Keratinocyte (primary cell): ENCODE data around the gene RPL27A. TPM values are rescaled to one million over a fixed set of nuclear protein-coding genes. Genes with fewer than 3 reads are reported as not detected.

Experiments
- DNase-seq: peaks from one replicate; pipeline ENCODE4 v3.0.0-alpha.2; 2011; ENCODE audit warnings: low read depth, missing footprints, low spot score
- FAIRE-seq: peaks from 2 replicates; lab custom pipeline; 2011; peaks lifted over from hg19 to GRCh38; lab: Jason Lieb, UNC
- H2AFZ ChIP-seq: 2 replicates; pipeline ENCODE4 v1.6.0; 2012; ENCODE audit warnings: low read length, control low read depth, inconsistent platforms; ENCODE audit not compliant: control insufficient read depth
- H3K27ac ChIP-seq: 2 replicates; pipeline ENCODE4 v1.5.1; 2011; ENCODE audit warnings: low read length; ENCODE audit not compliant: control insufficient read depth, insufficient read depth
- H3K27me3 ChIP-seq: 3 replicates; pipeline ENCODE4 v1.6.0; 2011; ENCODE audit warnings: low read length; ENCODE audit not compliant: control insufficient read depth, insufficient read depth; ENCODE audit errors: extremely low read depth
- H3K36me3 ChIP-seq, 2 experiments: 2 replicates in 1 of 2; 3 replicates in 1 of 2; pipeline ENCODE4 v1.5.1; 2011; ENCODE audit warnings: low read length in 2 of 2, mild to moderate bottlenecking in 1 of 2; ENCODE audit not compliant: control insufficient read depth in 2 of 2, insufficient read depth in 2 of 2; ENCODE audit errors: extremely low read depth in 1 of 2
- H3K4me1 ChIP-seq: 3 replicates; pipeline ENCODE4 v1.5.1; 2011; ENCODE audit warnings: low read length; ENCODE audit not compliant: control insufficient read depth, insufficient read depth; ENCODE audit errors: extremely low read depth
- H3K4me2 ChIP-seq: 3 replicates; pipeline ENCODE4 v1.6.0; 2011; ENCODE audit warnings: low read depth, low read length; ENCODE audit not compliant: control insufficient read depth, insufficient read depth; ENCODE audit errors: extremely low read depth
- H3K4me3 ChIP-seq, 3 experiments: fragments of 200-600 bp in 1 of 3; sonication (generic) in 1 of 3; 2 replicates in 2 of 3; 3 replicates in 1 of 3; pipeline ENCODE4 v1.5.1; 2011 to 2016; ENCODE audit warnings: low read length in 3 of 3, mild to moderate bottlenecking in 3 of 3, control low read depth in 2 of 3, inconsistent platforms in 1 of 3, low read depth in 1 of 3, mixed read lengths in 1 of 3, mixed run types in 1 of 3, moderate library complexity in 1 of 3; ENCODE audit not compliant: control insufficient read depth in 2 of 3, insufficient read depth in 2 of 3; ENCODE audit errors: extremely low read depth in 1 of 3
- H3K79me2 ChIP-seq: 2 replicates; pipeline ENCODE4 v1.6.0; 2012; ENCODE audit warnings: low read length; ENCODE audit not compliant: control insufficient read depth, insufficient read depth
- H3K9ac ChIP-seq: 3 replicates; pipeline ENCODE4 v1.6.0; 2011; ENCODE audit warnings: low read length; ENCODE audit not compliant: control insufficient read depth, insufficient read depth; ENCODE audit errors: extremely low read depth
- H3K9me1 ChIP-seq: 3 replicates; pipeline ENCODE4 v1.6.0; 2011; ENCODE audit warnings: low read length; ENCODE audit not compliant: control insufficient read depth, insufficient read depth; ENCODE audit errors: extremely low read depth
- H3K9me3 ChIP-seq: 2 replicates; pipeline ENCODE4 v1.5.1; 2012; ENCODE audit warnings: low read depth, low read length; ENCODE audit not compliant: control insufficient read depth
- H4K20me1 ChIP-seq: 3 replicates; pipeline ENCODE4 v1.6.0; 2011; ENCODE audit warnings: low read length; ENCODE audit not compliant: control insufficient read depth, insufficient read depth; ENCODE audit errors: extremely low read depth
- CTCF ChIP-seq, 3 experiments: IDR thresholded peaks in 1 of 3; conservative IDR thresholded peaks in 1 of 3; optimal IDR thresholded peaks in 1 of 3; 2 replicates in 2 of 3; 3 replicates in 1 of 3; pipeline versions ENCODE3 to v1.5.1; 2011; ENCODE audit warnings: low read length in 3 of 3, mild to moderate bottlenecking in 3 of 3, moderate library complexity in 2 of 3, control low read depth in 1 of 3, inconsistent platforms in 1 of 3; ENCODE audit not compliant: insufficient read depth in 2 of 3; ENCODE audit errors: extremely low read depth in 1 of 3
- EZH2 ChIP-seq: IDR thresholded peaks from one replicate; pipeline ENCODE4 v1.6.1; 2012; ENCODE audit warnings: inconsistent platforms, mild to moderate bottlenecking, low read length, moderate library complexity
- dilution Hi-C: fragments of 300-500 bp; cut with MboI; formaldehyde crosslinking; loops from one replicate; pipeline ENCODE4 v1.7.0; 2020; ENCODE audit warnings: low sequenced_read_pairs; ENCODE audit not compliant: extremely low pct_ligation_motif_present
- polyA plus RNA-seq, 5 experiments: library from polyadenylated mRNA; depleted of rRNA in 3 of 5; stranded (reverse) in 3 of 5; stranded (forward) in 1 of 5; unstranded in 1 of 5; fragments of >200 nt; gene quantifications; 1 replicate in 1 of 5; 2 replicates in 3 of 5; 3 replicates in 1 of 5; pipeline versions ENCODE4 v1.2.1 to v1.2.3, GENCODE V29; 2011 to 2012; ENCODE audit warnings: missing spikeins in 2 of 5, low read depth in 1 of 5, low replicate concordance in 1 of 5

RPL27A gene
- polyA plus RNA-seq, 1 donor (not counting 4 experiments of a cell fraction or from before 2014, with no cell fraction given) = 1,483 TPM

GRCh38 chr11:8693555-8693954 is 11.0 kb downstream of the RPL27A start:
- no peaks in the 10 kb centered on the region for H4K20me1 ChIP-seq
- TF ChIP-seq EZH2 = no peak
- no peak for TF ChIP-seq CTCF (optimal IDR thresholded peaks at IDR 0.05 in 1 of 3, IDR thresholded peaks at IDR 0.05 in 1 of 3, conservative IDR thresholded peaks at IDR 0.05 in 1 of 3; ENCODE audit: extremely low read depth in 1 of 3, insufficient read depth in 2 of 3, low read length in 3 of 3)
- no peak overlapping the region for H3K9ac ChIP-seq
- dilution Hi-C loops = no loop called here
- H3K79me2 ChIP-seq = peaks cover 6% of the 10 kb centered on the region
- FAIRE-seq = no peak
- no peaks in the 10 kb centered on the region for H3K9me3 ChIP-seq
- H3K36me3 ChIP-seq = peaks cover 38 to 48% of the 10 kb centered on the region in 2 experiments
- no peak overlapping the region for H2AFZ ChIP-seq
- H3K4me2 ChIP-seq = no peak overlapping the region
- H3K9me1 ChIP-seq = no peaks in the 10 kb centered on the region
- no peak overlapping the region for H3K4me3 ChIP-seq
- peaks cover 22% of the 10 kb centered on the region for H3K4me1 ChIP-seq
- H3K27ac ChIP-seq = no peak overlapping the region
- no peak for DNase-seq
- H3K27me3 ChIP-seq = no peaks in the 10 kb centered on the region

GRCh38 chr11:8694137-8694536 is 11.5 kb downstream of the RPL27A start:
- no peak for FAIRE-seq
- TF ChIP-seq CTCF (optimal IDR thresholded peaks at IDR 0.05 in 1 of 3, IDR thresholded peaks at IDR 0.05 in 1 of 3, conservative IDR thresholded peaks at IDR 0.05 in 1 of 3; ENCODE audit: extremely low read depth in 1 of 3, insufficient read depth in 2 of 3, low read length in 3 of 3) (no peak), EZH2 (no peak)
- Histone ChIP-seq H3K36me3 (peaks cover 42 to 52% of the 10 kb centered on the region in 2 experiments), H3K4me1 (peaks cover 20% of the 10 kb centered on the region), H3K4me3 (no peak overlapping the region), H3K79me2 (peaks cover 6% of the 10 kb centered on the region), H4K20me1 (no peaks in the 10 kb centered on the region), H3K27me3 (no peaks in the 10 kb centered on the region), H3K9ac (no peak overlapping the region), H3K4me2 (no peak overlapping the region), H3K9me1 (no peaks in the 10 kb centered on the region), H2AFZ (no peak overlapping the region), H3K9me3 (no peaks in the 10 kb centered on the region), H3K27ac (no peak overlapping the region)
- dilution Hi-C loops = no loop called here
- DNase-seq = no peak
